Measurements from ENCODE around the gene BTBD9.

Gene BTBD9

GRCh38 chr6:38507173-38507572 is 132.6 kb downstream of the BTBD9 start:
- DNase-seq (ENCODE audit: low spot score): no peak

- no peak for DNase-seq (ENCODE audit: low spot score)
Measured at GRCh38 chr6:38505826-38506225, 133.9 kb downstream of the BTBD9 start.

GRCh38 chr6:38504996-38505395 is 134.7 kb downstream of the BTBD9 start:
- no peak for DNase-seq (ENCODE audit: low spot score)

- DNase-seq (ENCODE audit: low spot score): no peak
Measured at GRCh38 chr6:38503960-38504682, 135.6 kb downstream of the BTBD9 start.

GRCh38 chr6:38503032-38503773 is 136.5 kb downstream of the BTBD9 start:
- no peak for DNase-seq (ENCODE audit: low spot score)

- no peak for DNase-seq (ENCODE audit: low spot score)
Measured at GRCh38 chr6:38502423-38502822, 137.3 kb downstream of the BTBD9 start.

- DNase-seq (ENCODE audit: low spot score): no peak
Measured at GRCh38 chr6:38501931-38502330, 137.8 kb downstream of the BTBD9 start.

- no peak for DNase-seq (ENCODE audit: low spot score)
Measured at GRCh38 chr6:38499529-38500096, 140.1 kb downstream of the BTBD9 start.

- DNase-seq (ENCODE audit: low spot score): peak; percentile 58
Measured at GRCh38 chr6:38498805-38499445, 140.8 kb downstream of the BTBD9 start.

- DNase-seq (ENCODE audit: low spot score): no peak
Measured at GRCh38 chr6:38498085-38498484, 141.6 kb downstream of the BTBD9 start.

GRCh38 chr6:38497546-38497945 is 142.2 kb downstream of the BTBD9 start:
- no peak for DNase-seq (ENCODE audit: low spot score)

- no peak for DNase-seq (ENCODE audit: low spot score)
Measured at GRCh38 chr6:38495922-38496635, 143.7 kb downstream of the BTBD9 start.

GRCh38 chr6:38495518-38495917 is 144.2 kb downstream of the BTBD9 start:
- DNase-seq (ENCODE audit: low spot score): no peak

GRCh38 chr6:38493931-38494547 is 145.7 kb downstream of the BTBD9 start:
- peak; percentile 90 for DNase-seq (ENCODE audit: low spot score)

GRCh38 chr6:38492031-38492430 is 147.7 kb downstream of the BTBD9 start:
- no peak for DNase-seq (ENCODE audit: low spot score)

GRCh38 chr6:38489951-38490350 is 149.8 kb downstream of the BTBD9 start:
- DNase-seq (ENCODE audit: low spot score): no peak

- DNase-seq (ENCODE audit: low spot score): no peak
Measured at GRCh38 chr6:38487423-38487822, 152.3 kb downstream of the BTBD9 start.

- DNase-seq (ENCODE audit: low spot score): no peak
Measured at GRCh38 chr6:38485488-38485887, 154.2 kb downstream of the BTBD9 start.

GRCh38 chr6:38484656-38485055 is 155.1 kb downstream of the BTBD9 start:
- DNase-seq (ENCODE audit: low spot score): no peak

- DNase-seq (ENCODE audit: low spot score): no peak
Measured at GRCh38 chr6:38483526-38483925, 156.2 kb downstream of the BTBD9 start.

- no peak for DNase-seq (ENCODE audit: low spot score)
Measured at GRCh38 chr6:38482466-38482865, 157.3 kb downstream of the BTBD9 start.

GRCh38 chr6:38481851-38482250 is 157.9 kb downstream of the BTBD9 start:
- no peak for DNase-seq (ENCODE audit: low spot score)

All from putamen (tissue), 1 donor.